Panc1 (cell line): ENCODE data around the gene AKT1S1. TPM values are rescaled to one million over a fixed set of nuclear protein-coding genes. Genes with fewer than 3 reads are reported as not detected.

ENCODE experiments used
- ATAC-seq: fragments of 200-7000 bp; cut with Tn5 transposase; 2 replicates; pipeline ENCODE4 v1.9.1; 2020; ENCODE audit warnings: mild to moderate bottlenecking, moderate library complexity
- BruUV-seq: library from RNA; stranded (reverse); fragments of 400-500 nt; replicated peaks from 2 replicates; lab custom pipeline; 2021; lab: Mats Ljungman, UMichigan
- CTCF ChIA-PET: fragments of 300-600 bp; sonication (Branson Sonifier 250); formaldehyde crosslinking; loops from one replicate; lab custom pipeline; 2022; ENCODE audit warnings: antibody characterized with exemption; lab: Charles Lee
- POLR2A ChIA-PET: fragments of 300-600 bp; sonication (Branson Sonifier 250); formaldehyde crosslinking; loops from one replicate; lab custom pipeline; 2022; ENCODE audit warnings: antibody characterized with exemption; lab: Charles Lee
- DNase-seq: peaks from one replicate; pipeline ENCODE4 v3.0.0-alpha.2; 2010; ENCODE audit warnings: low read depth, low spot score
- H3K27ac ChIP-seq: 2 replicates; pipeline ENCODE4 v1.5.1; 2011; ENCODE audit warnings: mild to moderate bottlenecking, low read length, inconsistent platforms
- H3K27me3 ChIP-seq: fragments of 200-500 bp; sonication (Bioruptor generic); 2 replicates; pipeline ENCODE4 v1.6.0; 2014; ENCODE audit warnings: low read length, inconsistent platforms; ENCODE audit not compliant: control insufficient read depth, insufficient read depth
- H3K36me3 ChIP-seq: fragments of 200-500 bp; sonication (Bioruptor generic); 2 replicates; pipeline ENCODE4 v1.5.1; 2014; ENCODE audit warnings: inconsistent platforms, mild to moderate bottlenecking, low read length, moderate library complexity; ENCODE audit not compliant: control insufficient read depth, insufficient read depth
- H3K4me1 ChIP-seq: 2 replicates; pipeline ENCODE4 v1.5.1; 2011; ENCODE audit warnings: inconsistent platforms, mild to moderate bottlenecking, low read length, moderate library complexity; ENCODE audit not compliant: control insufficient read depth, insufficient read depth
- H3K4me3 ChIP-seq, 2 experiments: 2 replicates each; pipeline ENCODE4 v1.5.1; 2011 to 2012; ENCODE audit warnings: low read depth in 2 of 2, low read length in 2 of 2, mild to moderate bottlenecking in 2 of 2, inconsistent platforms in 1 of 2, moderate library complexity in 1 of 2
- H3K9me3 ChIP-seq: fragments of 200-500 bp; sonication (Bioruptor generic); 2 replicates; pipeline ENCODE4 v1.5.1; 2014; ENCODE audit warnings: low read depth, mild to moderate bottlenecking, inconsistent platforms, low read length, moderate library complexity; ENCODE audit not compliant: control insufficient read depth, insufficient read depth
- CTCF ChIP-seq: fragments of 450-650 bp; IDR thresholded peaks from 2 replicates; pipeline ENCODE4 v1.5.1; 2017; ENCODE audit warnings: mild to moderate bottlenecking
- POLR2AphosphoS5 ChIP-seq: IDR thresholded peaks from 2 replicates; pipeline ENCODE4 v1.6.1; 2012; ENCODE audit warnings: mild to moderate bottlenecking, low read depth, low read length, moderate library complexity
- REST ChIP-seq, 2 experiments: IDR thresholded peaks; 2 replicates each; pipeline ENCODE4 v1.6.1; 2011 to 2012; ENCODE audit warnings: low read depth in 2 of 2, control low read depth in 1 of 2, low read length in 1 of 2, mild to moderate bottlenecking in 1 of 2, moderate library complexity in 1 of 2; ENCODE audit not compliant: insufficient read depth in 1 of 2
- SIN3A ChIP-seq: IDR thresholded peaks from 2 replicates; pipeline ENCODE4 v1.6.1; 2012; ENCODE audit warnings: low read depth, mild to moderate bottlenecking, low read length, moderate library complexity, borderline replicate concordance; ENCODE audit not compliant: insufficient read depth
- TCF7L2 ChIP-seq: IDR thresholded peaks from 2 replicates; pipeline ENCODE4 v1.6.1; 2011; ENCODE audit warnings: mild to moderate bottlenecking, low read depth, low read length, inconsistent platforms
- in situ Hi-C: cut with HindIII; loops from 2 replicates; pipeline ENCODE4 v1.10.0; 2016; ENCODE audit warnings: low sequenced_read_pairs, low pct_unique_long_range_greater_than_20kb
- intact Hi-C: fragments of 100-400 bp; cut with micrococcal nuclease; formaldehyde crosslinking; loops from one replicate; pipeline ENCODE4 v1.10.0; 2022; ENCODE audit not compliant: unreplicated experiment
- total RNA-seq: library from RNA; stranded (reverse); gene quantifications from one replicate; pipeline ENCODE4 v1.2.1, GENCODE V29; 2021; ENCODE audit not compliant: unreplicated experiment

Gene AKT1S1
- total RNA-seq, 1 experiment from 2014 or later = 92.8 TPM

GRCh38 chr19:49858088-49858985 is 18.8 kb downstream of the AKT1S1 start:
- H3K36me3 ChIP-seq = no peaks in the 10 kb centered on the region
- no peak overlapping the region for H3K4me3 ChIP-seq
- DNase-seq (no peak), ATAC-seq (peak; percentile 36)
- no peaks in the 10 kb centered on the region for H3K9me3 ChIP-seq
- no peaks in the 10 kb centered on the region for H3K27me3 ChIP-seq
- intact Hi-C loops = no loop called here
- TF ChIP-seq SIN3A = peak; percentile 42; the same call in 1 of the 2 replicates
- TF ChIP-seq CTCF = peak; percentile 51
- TF ChIP-seq REST (IDR thresholded peaks at IDR 0.05; ENCODE audit: insufficient read depth in 1 of 2, low read depth in 2 of 2, low read length in 1 of 2) = no peak
- no peak; the same call in none of the 2 replicates for TF ChIP-seq POLR2AphosphoS5
- in situ Hi-C loops = no loop called here
- BruUV-seq = TSS peak; percentile 53
- H3K4me1 ChIP-seq = peaks cover 42% of the 10 kb centered on the region
- POLR2A ChIA-PET = no interaction called here
- CTCF ChIA-PET = no interaction called here
- H3K27ac ChIP-seq = peak overlapping the region; percentile 70; the same call in 1 of the 2 replicates

- in situ Hi-C loops (no loop called here), intact Hi-C loops (no loop called here)
- Histone ChIP-seq H3K27me3 (no peaks in the 10 kb centered on the region), H3K4me1 (peaks cover 43% of the 10 kb centered on the region), H3K27ac (peak overlapping the region; percentile 67; the same call in 1 of the 2 replicates), H3K4me3 (no peak overlapping the region), H3K9me3 (no peaks in the 10 kb centered on the region), H3K36me3 (no peaks in the 10 kb centered on the region)
- ChIA-PET POLR2A (no interaction called here), CTCF (no interaction called here)
- no peak for DNase-seq
- TF ChIP-seq CTCF (no peak), REST (IDR thresholded peaks at IDR 0.05; ENCODE audit: insufficient read depth in 1 of 2, low read depth in 2 of 2, low read length in 1 of 2) (no peak), SIN3A (no peak), POLR2AphosphoS5 (no peak), TCF7L2 (no peak)
- ATAC-seq = no peak
- no TSS peak for BruUV-seq
These were observed 19.4 kb downstream of the AKT1S1 start for GRCh38 chr19:49857838-49858087.
